Ectodermal cell (in vitro differentiated cells): Measurements from ENCODE around the gene SDK1.

Experiments used
- H3K27ac ChIP-seq: 2 replicates; pipeline ENCODE4 v1.7.0; 2013; ENCODE audit warnings: mild to moderate bottlenecking, low read depth, low read length; ENCODE audit not compliant: insufficient read depth, poor library complexity, severe bottlenecking
- H3K27me3 ChIP-seq: 2 replicates; pipeline ENCODE4 v1.7.0; 2013; ENCODE audit warnings: mild to moderate bottlenecking, low read length; ENCODE audit not compliant: insufficient read depth, control insufficient read depth, poor library complexity, severe bottlenecking
- H3K36me3 ChIP-seq: one replicate; pipeline ENCODE4 v1.7.0; 2013; ENCODE audit warnings: low read length; ENCODE audit not compliant: control insufficient read depth, insufficient read depth
- H3K4me1 ChIP-seq: one replicate; pipeline ENCODE4 v1.7.0; 2013; ENCODE audit warnings: low read length; ENCODE audit not compliant: control insufficient read depth, insufficient read depth
- H3K4me3 ChIP-seq: 2 replicates; pipeline ENCODE4 v1.7.0; 2013; ENCODE audit warnings: low read depth, low read length, control low read depth; ENCODE audit not compliant: insufficient read depth
- H3K9me3 ChIP-seq: 2 replicates; pipeline ENCODE4 v1.7.0; 2013; ENCODE audit warnings: mild to moderate bottlenecking, low read length, moderate library complexity; ENCODE audit not compliant: control insufficient read depth
- WGBS, 2 experiments: methylation state at CpG; one replicate each; pipeline ENCODE4 v1.1.7; 2013; ENCODE audit warnings: missing lambda C conversion rate in 2 of 2; 5-methylcytosine and 5-hydroxymethylcytosine counted together

SDK1 gene

DNA sequence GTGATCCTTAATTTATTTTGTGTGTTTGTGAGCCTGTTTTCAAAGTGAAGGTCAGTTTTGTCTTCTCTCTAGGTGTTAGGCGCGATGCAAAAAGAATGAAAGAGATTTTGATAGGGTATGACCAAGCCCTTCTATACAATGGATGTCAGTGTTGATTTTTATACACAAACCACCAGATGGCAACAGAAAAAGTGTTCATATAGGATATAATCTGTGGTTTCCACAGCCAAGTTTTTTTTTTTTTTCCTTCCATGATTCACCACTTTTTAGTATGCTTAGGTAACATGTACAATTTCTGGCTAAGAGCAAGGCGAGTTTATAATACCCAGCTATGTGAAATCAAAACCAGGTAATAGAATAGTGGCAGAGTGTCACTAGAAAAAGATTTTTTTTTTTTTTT is 8.1 kb downstream of the SDK1 start:
- no peak overlapping the region for H3K4me3 ChIP-seq
- peaks cover 1% of the 10 kb centered on the region for H3K27me3 ChIP-seq
- 93 to 95% methylated on average over 3 of the region's 3 CpGs for WGBS, 2 experiments
- no peaks in the 10 kb centered on the region for H3K36me3 ChIP-seq
- H3K9me3 ChIP-seq, result no peaks in the 10 kb centered on the region
- H3K4me1 ChIP-seq, result no peaks in the 10 kb centered on the region
- H3K27ac ChIP-seq, result no peak overlapping the region

DNA sequence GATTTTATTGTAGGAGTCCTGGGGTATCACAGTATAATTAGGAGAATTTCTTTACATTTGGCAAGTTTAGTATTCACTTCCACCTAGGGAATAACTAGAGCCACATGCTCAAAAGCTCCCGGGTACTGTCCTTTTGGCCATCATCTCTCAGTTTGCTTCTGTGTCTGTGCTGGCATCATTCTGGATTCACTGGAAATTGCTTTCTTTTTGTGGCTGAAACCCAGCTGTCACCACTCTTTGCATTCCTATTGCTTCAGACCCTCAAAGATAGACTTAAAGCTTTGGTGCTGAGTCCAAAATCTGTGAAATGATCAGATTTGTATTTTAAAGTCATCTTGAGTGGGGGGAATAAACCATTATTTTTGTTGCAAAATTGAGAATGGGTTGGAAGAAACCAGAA is 8.9 kb downstream of the SDK1 start:
- Histone ChIP-seq H3K36me3 (no peaks in the 10 kb centered on the region), H3K27ac (no peak overlapping the region), H3K4me1 (no peaks in the 10 kb centered on the region), H3K27me3 (no peaks in the 10 kb centered on the region), H3K9me3 (no peaks in the 10 kb centered on the region), H3K4me3 (no peak overlapping the region)
- WGBS, 2 experiments, result 84 to 92% methylated on average over 1 of the region's 1 CpG

DNA sequence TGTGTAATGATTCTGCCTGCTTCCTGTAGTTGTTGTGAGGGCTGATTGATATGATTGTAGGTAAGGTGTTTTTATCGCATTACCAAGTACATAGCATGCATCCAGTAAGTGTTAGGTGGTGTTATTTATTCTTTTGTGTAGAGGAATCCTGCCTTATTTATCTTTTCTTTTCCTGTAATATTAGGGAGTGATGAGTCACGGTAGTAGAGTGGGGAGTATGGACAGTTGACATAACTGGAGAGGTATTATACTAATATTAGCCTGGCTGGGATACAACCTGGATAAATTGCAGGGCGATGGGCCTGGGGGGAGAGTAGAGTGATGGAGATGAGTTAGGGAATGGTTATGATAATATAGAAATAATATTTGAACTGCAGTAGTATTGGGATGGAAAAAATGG is 9.8 kb downstream of the SDK1 start:
- WGBS, 2 experiments, result 96% methylated on average over 3 of the region's 3 CpGs
- no peaks in the 10 kb centered on the region for H3K27me3 ChIP-seq
- H3K4me3 ChIP-seq, result no peak overlapping the region
- no peaks in the 10 kb centered on the region for H3K4me1 ChIP-seq
- H3K27ac ChIP-seq, result no peak overlapping the region
- H3K9me3 ChIP-seq, result no peaks in the 10 kb centered on the region
- no peaks in the 10 kb centered on the region for H3K36me3 ChIP-seq

DNA sequence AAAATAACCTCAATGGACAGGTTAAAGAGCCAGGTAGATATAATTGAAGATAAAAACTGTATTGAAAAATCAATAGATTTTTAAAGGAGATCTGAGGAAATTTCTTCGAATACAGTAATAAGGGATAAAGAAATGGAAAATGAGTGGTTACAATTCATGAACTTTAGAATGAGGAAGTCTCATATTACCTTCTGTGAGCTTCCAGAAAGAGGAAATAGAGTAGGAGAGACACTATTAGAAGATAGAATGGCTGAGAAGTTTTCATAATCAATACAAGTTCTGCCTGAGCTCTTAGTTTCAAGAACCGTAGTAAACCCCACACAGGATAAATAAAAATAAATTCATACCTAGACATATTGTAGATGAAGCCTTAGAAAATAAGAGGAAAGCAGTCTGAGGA is 11.5 kb downstream of the SDK1 start:
- H3K27me3 ChIP-seq, result no peaks in the 10 kb centered on the region
- WGBS, 2 experiments, result 87 to 90% methylated on average over 1 of the region's 2 CpGs
- no peaks in the 10 kb centered on the region for H3K4me1 ChIP-seq
- H3K36me3 ChIP-seq, result no peaks in the 10 kb centered on the region
- no peak overlapping the region for H3K4me3 ChIP-seq
- H3K27ac ChIP-seq, result no peak overlapping the region
- H3K9me3 ChIP-seq, result no peaks in the 10 kb centered on the region

DNA sequence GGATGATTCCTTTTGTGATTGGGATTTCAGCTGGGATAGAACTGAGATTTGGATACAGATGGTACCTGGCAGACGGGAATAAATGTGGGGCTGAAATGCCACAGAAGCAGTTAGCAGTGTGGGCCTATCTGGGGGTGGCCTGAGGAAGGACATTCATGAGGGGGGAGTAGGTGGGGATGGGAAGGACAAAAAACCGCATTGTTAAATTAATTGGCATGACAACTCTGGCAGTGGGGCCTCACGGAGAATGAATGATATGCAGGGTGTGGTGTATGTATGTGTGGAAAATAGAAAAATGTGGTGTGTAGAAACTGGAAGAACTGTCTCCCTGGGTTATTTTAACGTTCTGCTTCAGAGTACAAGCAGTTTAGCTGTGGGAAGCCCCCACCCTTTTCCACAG is 17.8 kb downstream of the SDK1 start:
- Histone ChIP-seq H3K27ac (no peak overlapping the region), H3K36me3 (no peaks in the 10 kb centered on the region), H3K4me1 (peaks cover 7% of the 10 kb centered on the region), H3K4me3 (no peak overlapping the region), H3K9me3 (no peaks in the 10 kb centered on the region), H3K27me3 (no peaks in the 10 kb centered on the region)
- 65 to 71% methylated on average over 4 of the region's 4 CpGs for WGBS, 2 experiments

DNA sequence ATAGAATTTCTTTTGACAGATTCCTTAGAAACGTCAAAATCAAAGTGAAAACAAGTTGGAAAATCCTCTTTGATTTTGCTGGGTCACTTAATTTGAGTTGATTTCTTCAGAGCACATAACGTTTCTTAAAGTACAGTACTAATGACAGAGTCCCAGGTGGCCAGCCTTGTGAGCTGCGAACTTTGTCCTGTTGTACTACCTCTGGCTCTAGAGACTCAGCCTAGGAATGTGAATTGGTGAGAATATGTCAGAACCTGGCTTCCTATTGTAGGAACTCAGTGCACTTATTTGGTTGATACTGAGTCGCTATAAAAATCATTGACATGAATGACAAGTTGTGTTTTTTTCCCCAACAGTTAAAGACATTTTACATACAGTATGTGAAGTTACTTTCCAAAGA is 20.2 kb downstream of the SDK1 start:
- 95 to 97% methylated on average over 4 of the region's 4 CpGs for WGBS, 2 experiments
- Histone ChIP-seq H3K4me1 (peaks cover 7% of the 10 kb centered on the region), H3K27me3 (no peaks in the 10 kb centered on the region), H3K9me3 (no peaks in the 10 kb centered on the region), H3K4me3 (no peak overlapping the region), H3K36me3 (no peaks in the 10 kb centered on the region), H3K27ac (no peak overlapping the region)

DNA sequence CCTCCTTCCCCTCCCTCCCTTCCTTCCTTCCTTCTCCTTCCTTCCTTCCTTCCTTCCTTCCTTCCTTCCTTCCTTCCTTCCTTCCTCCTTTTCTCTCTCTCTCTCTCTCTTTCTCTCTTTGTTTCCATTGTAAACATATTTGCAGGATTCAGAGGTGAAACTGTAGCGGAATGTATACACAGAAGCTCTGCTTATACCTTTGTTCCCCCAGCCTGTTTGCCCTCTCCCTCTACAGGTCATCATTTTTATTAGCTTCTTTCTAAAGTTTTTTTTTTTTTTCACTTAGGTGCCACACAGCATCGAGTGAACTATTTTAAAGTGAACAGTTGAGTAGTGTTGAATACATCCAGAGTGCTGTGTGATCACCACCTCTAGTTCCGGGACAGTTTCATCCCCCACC is 20.7 kb downstream of the SDK1 start:
- no peak overlapping the region for H3K27ac ChIP-seq
- H3K4me3 ChIP-seq, result no peak overlapping the region
- peaks cover 7% of the 10 kb centered on the region for H3K4me1 ChIP-seq
- no peaks in the 10 kb centered on the region for H3K36me3 ChIP-seq
- 92 to 100% methylated on average over 2 to 3 of the region's 3 CpGs for WGBS, 2 experiments
- H3K9me3 ChIP-seq, result no peaks in the 10 kb centered on the region
- no peaks in the 10 kb centered on the region for H3K27me3 ChIP-seq

DNA sequence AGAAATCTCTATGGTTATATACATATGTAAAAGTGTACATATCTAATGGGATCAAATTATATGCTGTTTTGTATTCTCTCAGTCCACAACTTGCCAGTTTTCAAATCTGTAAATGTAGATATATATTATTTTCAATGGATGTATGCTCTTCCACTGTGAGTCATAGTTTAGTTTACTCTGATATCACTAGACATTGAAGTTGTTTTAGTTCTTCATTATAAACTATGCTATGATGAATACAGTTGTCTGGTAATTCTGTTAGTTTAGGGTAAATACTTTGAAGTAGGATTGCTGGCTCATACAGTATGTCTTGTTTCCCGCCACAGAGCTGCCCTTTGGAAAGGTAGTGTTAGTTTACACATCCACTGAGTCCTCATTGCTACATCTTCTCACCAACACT is 25.2 kb downstream of the SDK1 start:
- no peaks in the 10 kb centered on the region for H3K9me3 ChIP-seq
- 86 to 100% methylated on average over 1 of the region's 1 CpG for WGBS, 2 experiments

DNA sequence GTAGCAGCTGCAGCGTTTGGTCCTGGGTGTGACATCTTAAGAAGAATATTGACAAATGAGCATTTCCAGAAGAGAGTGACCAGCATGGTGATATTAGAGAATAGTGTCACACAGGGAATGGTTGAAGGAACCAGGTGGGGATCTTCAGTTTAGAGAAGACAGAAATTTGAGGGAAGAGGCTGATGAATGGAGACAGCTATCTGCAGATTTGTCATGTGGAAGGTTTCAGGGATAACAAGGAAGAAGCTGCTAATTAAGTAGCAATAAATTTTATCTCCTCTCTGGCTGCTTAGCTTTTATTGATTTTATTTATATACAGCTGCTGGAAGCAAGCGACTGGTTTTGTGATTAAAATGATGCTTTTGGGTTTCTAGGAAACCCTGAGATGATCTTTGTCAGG is 26.0 kb downstream of the SDK1 start:
- Histone ChIP-seq H3K36me3 (no peaks in the 10 kb centered on the region), H3K4me3 (no peak overlapping the region), H3K4me1 (no peaks in the 10 kb centered on the region), H3K9me3 (no peaks in the 10 kb centered on the region), H3K27me3 (no peaks in the 10 kb centered on the region), H3K27ac (no peak overlapping the region)
- WGBS, 2 experiments, result 88 to 90% methylated on average over 1 of the region's 2 CpGs

More for the DNA sequence above, 25.2 kb downstream of the SDK1 start:
- no peaks in the 10 kb centered on the region for H3K36me3 ChIP-seq
- no peaks in the 10 kb centered on the region for H3K4me1 ChIP-seq
- H3K4me3 ChIP-seq, result no peak overlapping the region
- H3K27me3 ChIP-seq, result no peaks in the 10 kb centered on the region
- H3K27ac ChIP-seq, result no peak overlapping the region

DNA sequence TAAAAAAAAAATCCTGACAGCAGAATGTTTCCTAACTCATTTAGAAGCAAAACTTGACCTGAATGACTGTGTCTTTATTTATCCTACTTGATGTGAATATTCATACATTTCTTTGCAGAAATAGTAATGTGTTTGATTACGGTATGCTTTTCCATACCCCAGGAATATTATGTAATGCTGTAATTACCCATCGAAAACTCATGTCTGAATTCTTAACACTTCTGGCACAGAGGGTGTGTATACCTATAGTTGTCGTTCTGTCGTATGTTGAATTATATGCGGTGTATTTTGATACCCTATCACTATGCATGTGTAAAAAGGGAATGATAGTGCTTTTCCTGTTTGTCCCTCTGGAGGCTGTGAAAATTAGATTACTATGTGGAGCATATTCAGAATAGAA is 26.6 kb downstream of the SDK1 start:
- Histone ChIP-seq H3K27me3 (no peaks in the 10 kb centered on the region), H3K4me3 (no peak overlapping the region), H3K27ac (no peak overlapping the region), H3K36me3 (no peaks in the 10 kb centered on the region), H3K9me3 (no peaks in the 10 kb centered on the region), H3K4me1 (no peaks in the 10 kb centered on the region)
- WGBS, 2 experiments, result 91 to 97% methylated on average over 5 of the region's 5 CpGs

DNA sequence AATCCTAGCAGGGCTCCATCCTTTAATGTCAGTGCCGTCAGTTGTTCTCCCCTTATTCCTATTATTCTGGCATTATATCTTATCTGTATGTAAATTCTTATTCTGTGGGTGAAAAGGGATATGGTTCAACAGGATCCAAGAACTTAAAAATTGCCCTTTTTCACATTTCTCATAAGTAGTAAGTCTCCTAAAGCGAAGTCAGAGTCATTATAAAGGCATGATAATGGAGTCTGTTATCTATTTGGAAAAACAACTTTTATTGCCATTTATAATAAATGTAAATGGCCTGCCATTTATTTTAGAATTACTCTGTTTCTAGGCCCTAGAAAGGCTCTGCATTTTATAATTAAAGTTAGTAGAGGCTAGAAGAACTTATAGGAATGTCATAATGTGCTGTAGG is 31.3 kb downstream of the SDK1 start:
- Histone ChIP-seq H3K27me3 (no peaks in the 10 kb centered on the region), H3K4me1 (no peaks in the 10 kb centered on the region), H3K4me3 (no peak overlapping the region), H3K36me3 (no peaks in the 10 kb centered on the region), H3K27ac (no peak overlapping the region), H3K9me3 (no peaks in the 10 kb centered on the region)
- no CpG with 5 or more reads among the region's 2 CpGs for WGBS, 2 experiments
